ENCODE data around the gene C1orf74. TPM values are rescaled to one million over a fixed set of nuclear protein-coding genes. Genes with fewer than 3 reads are reported as not detected.
A peak's percentile ranks its signal among the peaks of the same experiment; 100 is the strongest.

C1orf74 gene
- total RNA-seq, 3 donors from 2014 or later (not counting 1 experiment from before 2014, with no cell fraction given), result 0.75 to 0.88 (median 0.80) TPM

DNA sequence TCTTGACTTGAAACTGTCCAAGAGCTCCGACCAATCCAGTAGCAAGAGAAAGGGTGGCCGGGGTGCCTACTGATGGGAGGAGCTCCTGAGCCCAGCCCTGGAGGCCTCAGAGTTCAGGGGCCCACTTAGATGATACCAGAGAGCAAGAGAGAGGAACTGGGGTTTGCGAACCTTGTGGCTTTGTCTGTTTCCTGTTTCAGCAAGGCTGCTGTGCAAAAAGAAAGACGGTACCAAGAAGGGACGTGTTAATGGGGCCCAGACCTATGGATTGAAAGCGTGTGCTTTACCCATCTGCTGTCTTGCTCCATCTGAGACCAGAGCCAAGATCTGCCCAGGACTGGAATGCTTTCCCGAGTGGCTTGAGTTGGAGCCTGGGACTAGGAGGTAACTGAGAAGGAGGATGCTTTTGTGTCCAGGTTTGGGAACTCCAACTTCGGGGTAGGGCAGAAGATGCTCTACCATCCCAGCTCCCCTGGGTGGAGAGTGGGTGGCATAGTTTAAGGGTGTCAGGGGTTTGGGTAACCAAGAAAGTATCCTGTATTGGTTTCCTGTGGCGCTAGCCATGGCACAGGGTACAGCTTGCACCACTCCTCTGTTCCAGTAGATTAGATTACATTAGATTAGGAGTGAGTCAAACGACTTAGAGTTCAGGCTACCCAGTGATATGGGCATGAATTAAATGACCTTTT, 28.3 kb downstream of the C1orf74 start, which contains the start of gene TRAF3IP3:
Gene TRAF3IP3 (plus strand): TSS at position 128 of the 689 bp plus-strand sequence. CDS start 3,987 bp downstream, outside the sequence.
- H3K27ac ChIP-seq (ENCODE audit: low read length), result peak within 1 kb of the TSS; percentile 81
- H3K9me3 ChIP-seq (ENCODE audit: control insufficient read depth, insufficient read depth, low read length), result no peaks in the 10 kb centered on the region
- peaks cover 61% of the 10 kb centered on the region for H3K4me1 ChIP-seq (ENCODE audit: control insufficient read depth, insufficient read depth, low read length)
- ATAC-seq (peak; percentile 92 to 94 (median 94)), DNase-seq (peak; percentile 55 to 91)
- Mint-ChIP-seq H3K4me3 (peak within 1 kb of the TSS; percentile 96), H3K36me3 (peaks cover 6% of the 10 kb centered on the region), H3K27ac (peak within 1 kb of the TSS in 1 of 2 donors; percentile 94), H3K4me1 (peaks cover 65 to 75% of the 10 kb centered on the region in 2 donors), H3K9me3 (no peaks in the 10 kb centered on the region), H3K27me3 (ENCODE audit: low read depth in 2 of 2) (no peaks in the 10 kb centered on the region)
- H3K4me3 ChIP-seq (ENCODE audit: low read length), result peak within 1 kb of the TSS; percentile 43
- WGBS (ENCODE audit: insufficient coverage), result under 1% methylated on average over 10 of the region's 10 CpGs
- no peaks in the 10 kb centered on the region for H3K27me3 ChIP-seq (ENCODE audit: control insufficient read depth, insufficient read depth, low read length)
- TF ChIP-seq CTCF (IDR thresholded peaks at IDR 0.05), result no peak
- intact Hi-C loops (cut with micrococcal nuclease), result loop anchor here (1.0 kb wide), 1 partner anchor 12 kb away; no protein-coding TSS in a partner anchor
- H3K36me3 ChIP-seq (ENCODE audit: control insufficient read depth, insufficient read depth, low read length), result peaks cover 24% of the 10 kb centered on the region

GRCh38 chr1:209755256-209755655, 29.1 kb downstream of the C1orf74 start:
- Histone ChIP-seq H3K4me1 (ENCODE audit: control insufficient read depth, insufficient read depth, low read length) (peaks cover 57% of the 10 kb centered on the region), H3K9me3 (ENCODE audit: control insufficient read depth, insufficient read depth, low read length) (no peaks in the 10 kb centered on the region), H3K4me3 (ENCODE audit: low read length) (no peak overlapping the region), H3K27me3 (ENCODE audit: control insufficient read depth, insufficient read depth, low read length) (no peaks in the 10 kb centered on the region), H3K36me3 (ENCODE audit: control insufficient read depth, insufficient read depth, low read length) (peaks cover 16% of the 10 kb centered on the region), H3K27ac (ENCODE audit: low read length) (peak overlapping the region; percentile 81)
- WGBS (ENCODE audit: insufficient coverage), result 29% methylated on average over 1 of the region's 1 CpG
- intact Hi-C loops (cut with micrococcal nuclease), result no loop called here
- Mint-ChIP-seq H3K4me1 (peaks cover 57 to 67% of the 10 kb centered on the region in 2 donors), H3K4me3 (peak overlapping the region; percentile 96), H3K27me3 (ENCODE audit: low read depth in 2 of 2) (no peaks in the 10 kb centered on the region), H3K9me3 (no peaks in the 10 kb centered on the region), H3K27ac (peak overlapping the region in 1 of 2 donors; percentile 94), H3K36me3 (no peaks in the 10 kb centered on the region)
- no peak for TF ChIP-seq CTCF (IDR thresholded peaks at IDR 0.05)
- DNase-seq (no peak), ATAC-seq (no peak)

DNA sequence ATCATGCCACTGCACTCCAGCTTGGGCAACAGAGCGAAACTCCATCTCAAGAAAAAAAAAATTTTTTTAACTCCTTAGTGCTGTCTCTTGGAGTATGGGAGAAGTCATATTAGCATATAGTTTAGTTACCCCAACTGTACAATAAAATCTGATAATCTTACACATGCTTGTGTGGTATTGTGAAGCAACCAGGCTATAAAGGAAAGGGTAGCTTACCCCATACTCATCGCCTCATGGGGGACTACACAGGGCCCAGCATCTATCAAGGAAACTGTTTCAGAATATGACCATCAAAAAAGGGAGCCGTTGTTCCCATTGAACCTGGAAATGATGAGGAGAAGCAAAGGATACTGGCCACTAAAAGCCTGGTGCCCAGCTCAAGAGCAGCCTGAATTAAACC, 31.5 kb downstream of the C1orf74 start:
- no peaks in the 10 kb centered on the region for H3K9me3 ChIP-seq (ENCODE audit: control insufficient read depth, insufficient read depth, low read length)
- H3K27me3 Mint-ChIP-seq (ENCODE audit: low read depth in 2 of 2), result no peaks in the 10 kb centered on the region
- H3K27me3 ChIP-seq (ENCODE audit: control insufficient read depth, insufficient read depth, low read length), result no peaks in the 10 kb centered on the region
- H3K36me3 ChIP-seq (ENCODE audit: control insufficient read depth, insufficient read depth, low read length), result no peaks in the 10 kb centered on the region
- intact Hi-C loops (cut with micrococcal nuclease), result no loop called here
- ATAC-seq (no peak), DNase-seq (no peak)
- peaks cover 48% of the 10 kb centered on the region for H3K4me1 ChIP-seq (ENCODE audit: control insufficient read depth, insufficient read depth, low read length)
- 85% methylated on average over 2 of the region's 3 CpGs for WGBS (ENCODE audit: insufficient coverage)
- H3K27ac Mint-ChIP-seq, result peak overlapping the region in 1 of 2 donors; percentile 43
- peaks cover 40 to 50% of the 10 kb centered on the region in 2 donors for H3K4me1 Mint-ChIP-seq
- H3K4me3 ChIP-seq (ENCODE audit: low read length), result no peak overlapping the region
- no peaks in the 10 kb centered on the region for H3K36me3 Mint-ChIP-seq
- H3K27ac ChIP-seq (ENCODE audit: low read length), result no peak overlapping the region
- no peaks in the 10 kb centered on the region for H3K9me3 Mint-ChIP-seq
- no peak for TF ChIP-seq CTCF (IDR thresholded peaks at IDR 0.05)
- no peak overlapping the region for H3K4me3 Mint-ChIP-seq
